NCI-H128 (cell line): ENCODE results near the gene LDB2.

ENCODE experiments used
- DNase-seq: peaks from one replicate; lab custom pipeline; 2025; ENCODE audit not compliant: unreplicated experiment; lab: John Stamatoyannopoulos, UW

The LDB2 gene

DNA sequence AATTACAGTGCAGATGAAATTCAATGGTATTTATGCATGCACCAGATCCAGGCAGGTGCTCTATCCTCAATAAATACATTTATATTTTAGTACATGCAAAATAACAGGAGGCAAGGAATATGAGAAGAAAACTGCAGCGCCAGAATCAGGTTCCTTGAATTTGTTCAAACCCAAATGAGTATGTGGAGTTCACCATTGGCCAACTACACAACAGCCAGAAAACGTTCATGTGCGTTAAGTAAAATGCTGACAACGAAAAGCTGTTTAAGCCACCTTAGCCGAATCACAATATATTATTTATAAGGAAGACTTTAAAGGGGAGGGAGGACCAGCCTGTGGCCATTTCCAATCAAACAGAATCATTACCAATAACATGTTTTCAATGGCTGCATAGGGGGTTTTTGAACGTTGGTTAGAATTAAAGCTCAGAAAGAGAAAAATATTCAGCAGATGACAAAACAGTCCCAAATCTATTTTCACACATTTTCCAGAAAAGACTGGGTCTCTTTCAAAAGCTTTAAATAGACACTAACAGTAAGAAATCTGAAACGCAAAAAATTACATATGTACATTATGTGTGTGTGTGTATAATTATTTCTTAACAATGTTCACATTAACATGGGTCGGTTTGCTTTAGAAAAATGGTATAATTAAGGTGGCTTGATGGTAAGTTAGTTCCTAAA, 171.9 kb downstream of the LDB2 start:
- no peak for DNase-seq

DNA sequence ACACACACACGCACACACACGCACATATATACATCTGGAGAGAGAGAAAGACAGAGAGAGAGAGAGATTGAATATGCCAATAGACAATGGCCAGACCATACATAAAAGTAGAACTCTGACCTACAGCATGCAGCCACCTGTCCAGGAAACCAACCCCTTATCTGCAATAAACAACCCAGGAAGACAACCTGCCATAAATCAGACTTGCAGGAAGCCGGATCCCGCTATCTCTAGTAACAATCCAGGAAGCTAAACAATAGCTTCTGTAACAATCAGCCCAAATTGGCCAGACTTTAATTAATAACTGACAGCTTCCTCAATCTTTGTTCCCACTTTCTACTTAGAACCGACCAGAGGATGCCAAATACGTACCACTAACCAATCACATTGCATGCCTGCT, 173.2 kb downstream of the LDB2 start:
- DNase-seq = no peak

DNA sequence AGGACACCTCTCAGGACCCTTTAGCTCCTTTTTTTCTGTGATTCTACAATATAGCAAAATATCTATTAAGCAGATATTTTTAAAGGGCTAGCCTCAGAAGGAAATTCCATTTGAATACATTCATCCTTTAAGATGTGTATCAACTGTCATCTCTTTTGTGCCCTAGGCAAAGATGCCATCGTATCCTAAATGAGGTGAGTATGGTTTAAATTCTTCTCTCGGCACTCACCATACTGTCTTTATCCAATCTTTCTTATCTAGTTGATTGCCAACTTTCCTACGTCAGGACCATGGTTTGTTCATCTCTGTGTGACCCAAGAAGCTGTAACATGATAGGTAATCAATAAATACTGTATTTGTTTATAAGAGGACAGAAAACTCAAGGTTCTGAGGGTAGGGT, 176.0 kb downstream of the LDB2 start:
- no peak for DNase-seq

DNA sequence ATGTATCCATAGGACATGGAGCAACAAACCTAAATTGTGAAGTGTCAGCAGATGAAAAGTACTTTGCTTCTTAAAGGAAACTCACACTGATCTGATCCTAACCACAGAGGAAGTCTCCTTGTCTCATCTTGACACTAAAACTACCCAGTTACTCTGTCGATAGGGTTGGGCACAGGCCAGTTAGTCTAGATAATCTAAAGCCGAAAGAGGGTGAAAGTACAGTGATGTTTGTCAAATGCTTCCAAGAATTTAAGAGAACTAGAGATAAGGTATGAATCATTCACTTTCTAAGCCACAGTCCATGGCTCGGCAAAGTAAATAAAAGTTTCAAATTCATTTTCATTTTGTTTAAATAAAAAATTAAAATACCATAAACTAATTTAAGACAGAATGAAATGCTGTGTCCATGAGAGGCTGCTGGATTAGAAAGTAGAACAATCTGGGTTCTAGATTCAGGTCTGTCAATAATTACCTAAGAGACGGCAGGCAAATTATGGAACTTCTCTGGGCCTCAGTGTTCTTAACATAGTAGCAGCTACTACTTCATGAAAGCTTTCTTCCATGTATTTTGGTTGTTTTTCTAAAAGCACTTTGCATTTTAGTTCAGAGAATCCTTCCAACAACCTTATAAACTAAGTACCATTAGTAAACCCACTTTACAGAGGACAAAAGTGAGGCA, 176.7 kb downstream of the LDB2 start:
- no peak for DNase-seq

DNA sequence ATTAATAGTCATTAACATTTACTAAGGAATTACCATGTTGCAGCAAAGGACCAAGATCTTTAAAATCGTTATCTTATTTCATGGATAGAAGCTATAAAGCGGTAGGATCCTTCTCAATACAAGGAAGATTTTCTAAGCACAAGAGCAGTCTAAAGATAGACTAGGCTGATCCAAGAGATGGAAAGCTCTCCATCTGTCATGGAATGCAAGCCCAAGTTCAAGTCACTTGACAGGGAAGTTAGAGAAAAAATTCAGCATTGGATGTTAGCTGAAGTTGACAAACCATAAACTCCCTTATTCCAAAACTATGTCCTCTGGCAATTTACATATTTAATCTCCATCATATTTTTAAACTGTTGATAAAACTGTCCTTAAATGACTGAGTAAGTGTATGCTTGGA, 177.7 kb downstream of the LDB2 start:
- DNase-seq = no peak

DNA sequence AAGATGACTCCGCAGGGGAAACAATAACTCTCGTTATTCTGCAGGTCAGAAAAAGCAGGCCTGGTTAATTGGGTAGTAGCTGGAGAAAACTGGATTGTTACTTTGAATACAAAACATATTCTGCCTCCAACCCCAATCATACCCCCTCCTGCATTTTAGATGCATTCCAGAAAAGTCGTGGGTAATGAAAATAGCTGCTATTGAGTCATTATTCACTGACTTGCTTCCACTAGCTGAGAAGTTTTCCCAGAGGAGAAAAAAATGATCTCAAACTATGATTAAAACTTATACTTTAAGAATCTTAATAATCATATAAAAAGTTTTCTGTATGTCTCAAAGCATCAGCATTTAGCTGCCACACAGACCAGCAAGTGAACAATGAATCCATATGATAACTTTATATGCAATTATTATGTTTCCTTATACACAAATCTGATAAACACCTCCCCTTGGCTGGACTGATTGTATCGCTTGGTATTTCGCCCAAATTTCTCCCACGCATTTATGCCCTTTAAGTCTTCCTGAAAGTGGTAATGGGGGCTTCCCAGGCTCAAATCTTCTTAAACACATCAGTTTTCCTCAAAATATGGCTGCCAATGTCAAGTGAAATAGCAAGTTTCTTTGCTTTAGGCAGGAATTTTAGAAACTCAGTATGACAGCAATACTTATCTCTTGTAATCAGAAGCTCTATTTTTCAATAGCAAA, 181.0 kb downstream of the LDB2 start:
- DNase-seq = no peak

DNA sequence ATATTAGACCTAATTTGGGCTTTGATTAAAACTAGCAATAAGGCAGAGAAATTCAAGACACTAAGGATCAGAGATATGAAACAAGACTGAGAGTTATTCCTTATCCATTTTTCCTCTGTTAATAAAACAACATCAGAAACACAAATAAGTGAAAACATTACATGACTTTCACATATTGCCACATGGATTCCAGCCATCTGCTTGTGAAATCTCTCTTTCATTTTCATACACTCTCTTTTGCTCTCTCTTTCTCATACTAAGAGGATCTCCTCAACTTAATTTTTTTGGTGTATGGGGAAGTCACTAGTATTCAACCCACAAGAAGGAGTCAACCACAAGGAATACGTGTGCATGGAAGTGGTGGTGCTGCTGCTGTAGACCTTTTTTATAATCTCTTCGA, 183.0 kb downstream of the LDB2 start:
- no peak for DNase-seq

DNA sequence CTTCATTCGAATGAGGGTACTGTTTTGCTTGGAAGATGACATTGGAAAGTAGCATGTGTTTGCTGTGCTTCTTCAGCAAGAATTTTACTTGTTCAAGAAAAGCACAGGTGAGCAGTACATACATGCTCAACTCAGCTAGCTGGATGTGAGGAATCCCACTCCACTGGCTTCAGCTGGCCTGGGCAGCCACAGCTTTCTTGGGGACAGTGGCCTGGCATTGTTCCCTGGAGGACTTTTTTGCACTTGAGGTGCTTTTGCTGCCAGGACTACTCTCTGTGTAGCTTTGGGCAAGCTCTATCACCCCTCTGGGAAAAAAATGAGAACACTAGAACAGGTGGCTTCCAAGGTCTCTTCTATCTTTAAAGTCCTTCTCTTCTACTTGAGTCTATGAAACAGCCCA, 184.3 kb downstream of the LDB2 start:
- DNase-seq = no peak

DNA sequence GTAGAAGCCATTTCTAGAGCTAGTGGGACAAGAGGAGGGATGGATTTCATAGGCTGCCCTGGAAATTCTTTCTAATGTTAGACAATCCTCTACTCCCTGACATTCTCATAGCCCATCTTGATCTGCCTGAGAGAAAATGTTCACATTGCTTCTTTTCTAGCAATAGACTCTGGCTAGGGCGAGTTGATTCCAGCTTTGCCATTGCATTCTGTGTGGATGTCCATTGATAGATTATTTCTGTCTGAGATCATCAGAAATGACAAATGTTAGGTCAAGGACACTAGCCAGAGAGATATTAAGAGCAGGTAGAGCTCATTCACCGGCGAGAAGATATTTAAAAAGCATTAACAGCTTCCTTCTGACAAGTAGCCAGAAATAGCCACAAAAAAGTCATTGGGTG, 184.7 kb downstream of the LDB2 start:
- no peak for DNase-seq

DNA sequence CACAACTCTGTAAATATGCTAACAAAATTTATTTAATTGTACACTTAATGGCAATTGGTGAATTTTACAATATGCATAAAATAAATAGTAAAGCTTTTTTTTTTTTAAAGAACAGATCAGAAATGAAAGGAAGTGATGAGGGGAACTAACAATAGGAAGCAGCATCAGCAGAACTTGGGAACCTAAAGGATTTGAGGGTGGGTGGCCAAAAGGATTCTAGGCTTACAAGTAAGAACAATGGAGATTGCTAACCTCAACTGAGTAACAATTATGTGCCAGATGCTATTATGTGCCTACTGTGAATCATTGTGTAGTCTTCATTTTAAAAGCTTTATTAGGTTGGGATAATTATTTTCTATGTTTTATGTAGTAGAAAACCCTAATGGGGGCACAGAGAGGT, 185.2 kb downstream of the LDB2 start:
- DNase-seq = no peak

DNA sequence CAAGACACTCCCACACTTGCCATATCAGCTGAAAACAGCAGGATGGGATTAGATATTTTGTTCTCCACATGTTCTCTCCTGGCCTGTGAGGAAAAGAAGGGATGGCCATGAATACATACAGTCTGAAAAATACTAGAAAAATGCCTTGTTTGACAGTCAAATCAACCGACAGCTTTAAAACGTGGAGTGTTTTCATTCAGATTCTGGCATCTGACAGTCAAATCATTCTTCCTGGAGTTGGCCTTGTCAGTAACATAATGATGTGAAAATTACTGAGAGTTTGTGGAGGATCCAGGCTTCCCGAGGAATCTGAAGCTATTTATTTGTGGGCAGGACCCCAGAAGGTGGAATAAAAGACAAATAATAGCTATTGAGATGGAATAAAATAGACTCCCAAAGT, 188.2 kb downstream of the LDB2 start:
- no peak for DNase-seq

DNA sequence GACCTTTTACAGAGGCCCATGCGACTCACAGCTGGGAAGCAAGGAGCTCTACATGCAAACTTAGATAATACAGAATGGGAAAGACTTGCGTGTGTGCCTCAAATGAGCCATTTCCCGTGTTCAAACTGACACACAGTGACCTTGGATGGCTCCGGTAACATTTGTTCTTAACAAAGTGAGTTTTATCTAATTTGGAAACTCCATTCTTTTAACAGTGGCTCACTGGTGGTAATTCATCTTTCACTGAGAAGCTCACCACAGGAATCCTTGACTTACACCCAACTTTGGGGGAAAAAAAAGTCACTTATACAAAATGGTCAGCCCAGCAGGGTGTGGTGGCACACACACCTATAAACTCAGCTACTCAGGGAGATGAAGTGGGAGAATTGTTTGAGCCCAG, 190.6 kb downstream of the LDB2 start:
- DNase-seq = no peak

DNA sequence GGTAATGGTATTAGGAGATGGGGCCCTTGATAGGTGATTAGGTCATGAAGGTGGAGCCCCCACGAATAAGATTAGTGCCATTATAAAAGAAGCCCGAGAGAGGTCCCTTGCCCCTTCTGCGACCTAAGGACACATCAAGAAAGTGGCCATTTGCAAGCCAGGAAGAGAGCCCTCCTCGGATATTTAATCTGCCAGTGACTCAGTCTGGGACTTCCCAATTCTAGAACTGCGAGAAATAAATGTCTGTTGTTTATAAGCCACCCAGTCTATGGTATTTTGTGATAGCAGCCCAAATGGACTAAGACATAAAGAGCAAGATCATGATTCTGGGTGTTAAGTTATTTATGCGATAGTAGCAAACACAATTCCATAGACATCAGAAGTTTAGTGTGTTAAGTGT, 192.2 kb downstream of the LDB2 start:
- no peak for DNase-seq

DNA sequence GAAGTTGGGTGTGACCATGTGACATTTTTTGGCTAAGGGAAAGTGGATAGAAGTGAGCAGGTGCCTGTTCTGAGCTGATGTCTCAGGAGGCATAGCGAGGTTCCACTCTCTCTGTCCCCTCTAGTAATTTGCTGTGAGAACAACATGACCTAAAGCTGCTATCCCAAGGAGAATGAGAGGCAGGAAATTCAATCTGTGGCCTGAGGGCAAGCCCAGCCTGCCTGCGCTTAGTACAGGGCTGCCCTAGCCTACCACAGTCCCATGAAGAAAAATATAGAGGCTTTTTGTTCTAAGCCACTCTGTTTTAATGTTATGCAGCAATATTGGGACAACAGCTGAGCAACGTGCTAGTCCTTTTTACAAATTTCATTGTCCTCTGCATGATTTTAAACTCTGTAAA, 193.1 kb downstream of the LDB2 start:
- no peak for DNase-seq

DNA sequence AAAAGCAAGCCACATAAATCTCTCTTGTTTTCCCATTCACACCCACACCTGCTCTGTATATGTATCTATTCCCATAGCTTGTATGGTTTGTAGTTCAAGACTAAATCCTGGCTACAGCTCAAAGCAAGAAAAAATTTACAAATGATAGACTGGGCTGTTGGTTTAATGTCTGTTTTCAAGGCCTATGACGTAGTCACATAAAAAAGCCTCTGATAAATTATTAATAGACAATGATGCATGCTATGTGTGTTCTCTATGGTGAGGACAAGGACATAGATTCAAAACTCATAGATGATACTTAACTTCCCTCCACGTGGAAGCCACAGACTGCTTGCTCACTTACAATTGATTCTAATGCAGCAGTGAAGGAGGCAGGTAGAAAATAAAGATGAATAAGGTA, 194.0 kb downstream of the LDB2 start:
- no peak for DNase-seq

DNA sequence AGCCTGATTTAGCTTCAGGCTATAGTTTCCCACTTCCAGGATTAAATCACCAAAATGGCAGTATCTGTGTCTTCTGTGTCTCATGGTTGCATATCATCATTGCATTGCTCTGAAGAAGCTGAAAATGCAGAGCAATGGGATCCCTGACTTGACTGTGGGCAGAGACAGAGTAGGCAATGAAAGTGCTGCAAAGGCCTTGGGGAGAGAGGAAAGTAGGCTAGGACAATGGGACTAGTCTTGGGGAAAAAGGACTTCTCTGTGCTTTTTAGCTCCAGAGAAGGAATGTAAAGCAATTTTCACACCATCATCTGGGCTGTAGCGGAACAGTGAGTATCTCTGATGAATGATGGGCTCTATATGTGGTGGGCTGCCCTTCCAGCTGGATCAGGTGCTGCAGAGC, 202.5 kb downstream of the LDB2 start:
- no peak for DNase-seq

DNA sequence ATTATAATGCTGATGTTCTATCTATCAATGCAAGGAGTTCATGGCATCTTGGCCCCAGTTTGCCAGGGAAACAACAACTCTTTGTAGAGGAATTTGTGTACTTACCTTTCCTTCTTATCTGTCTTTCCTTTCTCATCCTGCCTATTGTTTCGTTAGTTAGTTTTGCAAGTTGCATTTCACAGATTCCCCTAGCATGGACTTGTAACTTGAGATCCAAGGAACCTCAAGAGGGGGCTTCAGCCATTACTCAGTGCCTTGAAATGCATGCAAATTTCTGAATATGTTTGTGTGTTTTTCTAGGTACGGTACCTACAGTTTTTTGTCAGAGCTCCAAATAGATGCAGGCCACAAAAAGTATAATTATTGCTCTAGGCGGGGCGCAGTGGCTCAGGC, 203.6 kb downstream of the LDB2 start:
- DNase-seq = no peak

DNA sequence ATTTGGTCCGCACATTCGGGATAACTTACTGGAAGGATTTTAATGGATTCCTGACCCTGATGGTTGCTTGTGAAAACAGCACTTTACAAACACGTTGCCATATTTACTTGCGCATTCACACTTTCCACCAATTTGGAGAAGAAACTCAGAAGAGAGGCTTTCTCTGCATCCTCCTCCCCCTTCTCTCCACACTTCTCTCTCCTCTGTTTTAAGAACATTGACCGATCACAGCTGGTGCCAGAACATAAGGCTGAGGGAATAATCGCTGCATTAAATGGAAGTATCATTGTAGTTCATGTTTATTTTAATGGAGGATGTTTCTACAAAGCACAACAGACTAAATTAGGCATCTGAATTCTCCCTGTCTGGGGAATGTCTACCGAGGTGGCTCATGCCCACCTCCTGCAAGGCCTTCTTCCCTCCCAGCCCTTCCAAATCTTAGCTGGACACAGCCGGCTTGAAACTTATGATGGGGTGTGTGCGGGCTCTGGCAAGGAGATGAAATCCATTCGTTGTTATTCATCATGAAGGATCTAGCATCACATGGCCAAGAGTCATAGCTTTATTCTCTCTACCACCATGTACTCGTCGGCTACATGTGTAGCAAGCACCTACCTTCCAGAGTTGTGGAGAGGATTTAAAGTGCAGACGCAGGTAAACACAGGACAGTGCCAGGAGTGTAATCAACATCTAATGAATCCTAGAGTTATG, 204.1 kb downstream of the LDB2 start:
- no peak for DNase-seq

DNA sequence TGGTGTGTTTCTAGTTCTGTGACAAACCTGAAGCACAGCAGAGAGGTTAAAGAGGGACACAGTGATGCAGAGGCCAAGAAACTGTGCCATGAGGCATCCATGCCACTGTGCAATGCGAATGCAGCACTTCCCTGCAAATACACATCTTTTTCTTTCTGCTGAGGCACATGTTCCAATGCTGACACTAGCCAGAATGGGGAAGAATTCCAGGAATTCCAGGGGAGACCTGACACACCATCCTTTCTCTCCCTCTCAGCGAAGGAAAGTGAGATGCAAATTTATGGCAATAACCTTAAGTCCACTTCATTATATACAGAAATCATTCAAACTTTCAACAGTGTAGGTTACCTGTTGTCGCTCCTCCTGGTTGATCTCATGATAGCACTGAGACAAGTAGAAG, 204.8 kb downstream of the LDB2 start:
- DNase-seq = no peak

DNA sequence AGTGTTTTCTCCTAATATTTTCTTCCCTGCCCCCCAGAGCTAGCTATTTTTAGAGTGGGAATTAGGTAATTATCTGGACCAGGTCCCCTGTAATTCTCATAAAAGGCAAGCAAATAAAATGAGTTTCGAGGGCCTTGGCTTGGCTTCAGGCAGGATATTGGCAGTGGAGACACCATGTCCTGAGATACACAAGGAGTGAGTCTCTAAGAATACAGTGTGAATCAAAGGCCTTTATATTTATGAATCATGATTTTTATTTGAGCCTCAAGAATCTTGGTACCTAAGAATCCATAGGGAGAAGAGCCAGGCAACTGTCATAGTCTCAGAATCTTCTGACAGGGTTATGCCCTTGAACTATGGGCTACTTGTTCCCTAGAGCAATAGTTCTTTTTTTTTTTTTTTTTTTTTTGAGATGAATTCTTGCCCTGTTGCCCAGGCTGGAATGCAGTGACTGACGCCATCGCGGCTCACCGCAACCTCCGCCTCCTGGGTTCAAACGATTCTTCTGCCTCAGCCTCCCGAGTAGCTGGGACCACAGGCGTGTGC, 205.4 kb downstream of the LDB2 start:
- DNase-seq = no peak

DNA sequence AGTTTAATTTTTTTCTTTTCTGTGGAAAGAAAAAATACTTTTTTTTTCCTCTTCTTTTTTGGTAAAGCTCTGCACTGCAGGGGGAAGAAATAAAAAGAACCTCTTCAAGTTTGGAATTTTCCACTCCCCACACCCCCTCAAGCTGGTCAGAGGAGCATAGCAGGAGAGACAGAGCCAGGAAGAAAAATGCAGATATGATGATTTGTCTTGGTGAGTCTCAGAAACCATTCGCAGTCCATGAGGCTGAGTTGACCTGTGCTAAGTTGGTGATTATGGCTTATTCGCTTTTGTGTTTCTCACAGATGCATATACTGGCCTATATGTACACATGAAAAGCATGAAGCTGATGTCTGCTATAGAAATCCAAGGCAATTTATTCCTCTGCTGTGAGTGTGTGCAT, 205.9 kb downstream of the LDB2 start:
- DNase-seq = no peak

DNA sequence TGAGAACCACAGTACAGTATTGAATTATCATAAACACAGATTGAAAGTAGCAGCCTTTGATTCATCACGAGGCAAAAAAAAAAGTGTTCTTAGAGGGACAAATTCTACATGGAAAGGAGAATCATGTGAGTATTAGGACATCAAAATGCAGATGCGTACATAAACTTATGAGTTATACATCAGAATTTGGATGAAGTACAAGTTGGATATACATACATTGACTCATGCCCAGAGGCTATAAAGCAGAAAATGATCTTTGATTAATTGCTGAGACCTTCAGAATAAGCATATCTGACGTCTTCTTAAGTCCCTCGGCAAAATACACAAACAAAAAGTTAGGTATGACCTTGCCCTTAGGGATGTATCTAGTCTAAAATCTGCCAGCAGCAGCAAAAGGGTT, 206.4 kb downstream of the LDB2 start:
- DNase-seq = no peak
